Lower leg skin (tissue), 3 donors: ENCODE results near the gene PRDM16.

Source experiments
- CTCF ChIP-seq, 3 donors: fragments of 450-650 bp; IDR thresholded peaks; one replicate each; pipeline ENCODE4 v1.5.1; 2016; ENCODE audit warnings: antibody characterized with exemption in 3 of 3, mild to moderate bottlenecking in 3 of 3, moderate library complexity in 2 of 3
- POLR2A ChIP-seq, 2 donors: fragments of 450-650 bp; IDR thresholded peaks; one replicate each; pipeline ENCODE4 v1.6.1; 2016 to 2017; ENCODE audit warnings: antibody characterized with exemption in 2 of 2, mild to moderate bottlenecking in 1 of 2, moderate library complexity in 1 of 2

GRCh38 chr1:3369446-3370076, 300.6 kb downstream of the PRDM16 start:
- no peak for TF ChIP-seq POLR2A (IDR thresholded peaks at IDR 0.05)
- no peak for TF ChIP-seq CTCF (IDR thresholded peaks at IDR 0.05)
